ENCODE data around the gene TTL.
"Not testable (repeated sequence)": the region's sequence is repeated elsewhere in the genome, so short reads cannot be mapped to it uniquely, and the experiment has no call there.

The TTL gene

DNA sequence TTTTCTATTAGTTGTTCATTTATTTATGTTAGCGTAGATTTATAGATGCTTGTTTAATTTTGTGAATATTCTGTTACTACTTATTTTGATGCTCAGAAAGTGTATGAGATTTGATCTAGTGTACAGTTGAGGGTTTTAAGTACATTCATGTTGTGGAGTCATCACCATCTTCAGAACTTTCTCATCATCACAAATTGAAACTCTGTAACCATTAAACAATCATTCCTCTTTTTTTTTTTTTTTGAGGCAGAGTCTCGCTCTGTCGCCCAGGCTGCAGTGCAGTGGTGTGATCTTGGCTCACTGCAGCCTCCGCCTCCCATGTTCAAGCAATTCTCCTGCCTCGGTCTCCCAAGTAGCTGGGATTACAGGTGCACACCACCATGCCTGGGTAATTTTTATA, 84.6 kb downstream of the TTL start:
- not testable (repeated sequence) for H3K4me1 ChIP-seq (ENCODE audit: insufficient read depth, low read length); H3K9ac ChIP-seq (ENCODE audit: low read length); H3K27me3 ChIP-seq (ENCODE audit: control insufficient read depth in 1 of 2, insufficient read depth in 2 of 2, low read length in 2 of 2); H3K27ac ChIP-seq (ENCODE audit: low read depth, low read length); H3K4me3 ChIP-seq (ENCODE audit: low read depth in 1 of 2, low read length in 2 of 2); H3K9me3 ChIP-seq (ENCODE audit: low read length)
- H3K36me3 ChIP-seq (ENCODE audit: insufficient read depth, low read length) = peaks cover 54% of the 10 kb centered on the region

DNA sequence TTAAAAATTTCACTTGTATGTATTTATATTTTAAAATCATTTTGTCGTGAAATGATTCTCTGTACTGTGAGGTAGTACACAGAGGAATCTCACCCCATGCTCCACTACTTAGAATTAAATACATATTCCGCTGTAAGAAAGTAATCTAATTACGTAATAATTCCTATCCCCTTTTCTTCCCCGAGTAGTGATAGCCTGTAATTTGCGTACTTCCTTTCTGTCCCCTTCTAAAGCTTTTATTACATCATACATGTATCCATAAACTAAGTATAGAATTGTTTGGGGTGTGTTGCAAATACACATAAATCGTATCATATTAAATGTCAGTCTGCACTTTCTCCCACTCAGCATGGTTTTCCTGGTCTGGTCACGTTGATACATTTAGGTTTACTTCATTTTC, 90.0 kb downstream of the TTL start:
- no peak overlapping the region for H3K9ac ChIP-seq (ENCODE audit: low read length)
- peaks cover 61% of the 10 kb centered on the region for H3K36me3 ChIP-seq (ENCODE audit: insufficient read depth, low read length)
- peaks cover 6% of the 10 kb centered on the region for H3K9me3 ChIP-seq (ENCODE audit: low read length)
- H3K27ac ChIP-seq (ENCODE audit: low read depth, low read length) = no peak overlapping the region
- H3K4me1 ChIP-seq (ENCODE audit: insufficient read depth, low read length) = no peaks in the 10 kb centered on the region
- H3K27me3 ChIP-seq (ENCODE audit: control insufficient read depth in 1 of 2, insufficient read depth in 2 of 2, low read length in 2 of 2) = no peaks in the 10 kb centered on the region
- H3K4me3 ChIP-seq (ENCODE audit: low read depth in 1 of 2, low read length in 2 of 2) = no peak overlapping the region

DNA sequence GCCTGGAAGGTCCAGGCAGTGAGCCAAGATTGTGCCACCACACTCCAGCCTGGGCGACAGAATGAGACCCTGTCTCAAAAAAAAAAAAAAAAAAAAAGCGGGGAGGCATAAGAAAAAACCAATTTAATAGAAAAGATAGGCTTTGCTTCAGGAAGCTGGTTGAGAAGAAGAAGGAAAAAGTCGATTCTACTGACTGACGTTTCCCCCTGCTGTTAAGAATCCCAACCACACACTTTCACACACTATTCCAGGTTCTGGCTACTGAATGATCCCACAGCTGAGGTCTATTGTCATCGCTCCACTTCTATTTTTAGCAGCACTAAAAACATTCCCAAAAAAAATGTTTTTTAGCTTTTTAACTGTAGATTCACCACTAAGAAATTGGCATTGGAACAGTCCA, 95.8 kb downstream of the TTL start:
- Histone ChIP-seq H3K36me3 (ENCODE audit: insufficient read depth, low read length) (peaks cover 9% of the 10 kb centered on the region), H3K27me3 (ENCODE audit: control insufficient read depth in 1 of 2, insufficient read depth in 2 of 2, low read length in 2 of 2) (no peaks in the 10 kb centered on the region), H3K27ac (ENCODE audit: low read depth, low read length) (no peak overlapping the region), H3K4me3 (ENCODE audit: low read depth in 1 of 2, low read length in 2 of 2) (no peak overlapping the region), H3K9me3 (ENCODE audit: low read length) (no peaks in the 10 kb centered on the region), H3K9ac (ENCODE audit: low read length) (no peak overlapping the region), H3K4me1 (ENCODE audit: insufficient read depth, low read length) (peaks cover 4% of the 10 kb centered on the region)

DNA sequence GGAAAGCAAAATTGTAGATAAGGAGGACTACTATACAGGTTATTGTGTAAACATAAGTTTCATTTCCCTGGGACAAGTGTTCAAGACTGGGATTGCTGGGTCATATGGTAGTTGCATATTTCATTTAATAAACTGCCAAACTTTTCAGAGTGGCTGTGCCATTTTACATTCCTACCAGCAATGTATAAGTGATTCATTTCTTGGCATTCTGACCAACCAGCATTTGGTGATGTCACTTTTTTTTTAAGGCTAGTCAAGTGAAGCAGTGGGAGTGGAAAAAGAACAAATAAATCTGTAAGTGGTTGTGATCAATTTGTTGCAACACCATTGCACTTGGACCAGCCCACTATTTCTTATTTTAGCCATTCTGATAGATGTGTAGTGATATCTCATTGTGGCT, 97.3 kb downstream of the TTL start:
- Histone ChIP-seq H3K9ac (ENCODE audit: low read length) (no peak overlapping the region), H3K27ac (ENCODE audit: low read depth, low read length) (no peak overlapping the region), H3K4me1 (ENCODE audit: insufficient read depth, low read length) (peaks cover 13% of the 10 kb centered on the region), H3K9me3 (ENCODE audit: low read length) (no peaks in the 10 kb centered on the region), H3K4me3 (ENCODE audit: low read depth in 1 of 2, low read length in 2 of 2) (no peak overlapping the region), H3K36me3 (ENCODE audit: insufficient read depth, low read length) (peaks cover 9% of the 10 kb centered on the region), H3K27me3 (ENCODE audit: control insufficient read depth in 1 of 2, insufficient read depth in 2 of 2, low read length in 2 of 2) (no peaks in the 10 kb centered on the region)

GRCh38 chr2:112580084-112580483, 98.1 kb downstream of the TTL start:
- Histone ChIP-seq H3K9me3 (ENCODE audit: low read length) (no peaks in the 10 kb centered on the region), H3K27me3 (ENCODE audit: control insufficient read depth in 1 of 2, insufficient read depth in 2 of 2, low read length in 2 of 2) (no peaks in the 10 kb centered on the region), H3K36me3 (ENCODE audit: insufficient read depth, low read length) (peaks cover 5% of the 10 kb centered on the region), H3K4me3 (ENCODE audit: low read depth in 1 of 2, low read length in 2 of 2) (no peak overlapping the region), H3K27ac (ENCODE audit: low read depth, low read length) (no peak overlapping the region), H3K4me1 (ENCODE audit: insufficient read depth, low read length) (peaks cover 16% of the 10 kb centered on the region), H3K9ac (ENCODE audit: low read length) (no peak overlapping the region)

DNA sequence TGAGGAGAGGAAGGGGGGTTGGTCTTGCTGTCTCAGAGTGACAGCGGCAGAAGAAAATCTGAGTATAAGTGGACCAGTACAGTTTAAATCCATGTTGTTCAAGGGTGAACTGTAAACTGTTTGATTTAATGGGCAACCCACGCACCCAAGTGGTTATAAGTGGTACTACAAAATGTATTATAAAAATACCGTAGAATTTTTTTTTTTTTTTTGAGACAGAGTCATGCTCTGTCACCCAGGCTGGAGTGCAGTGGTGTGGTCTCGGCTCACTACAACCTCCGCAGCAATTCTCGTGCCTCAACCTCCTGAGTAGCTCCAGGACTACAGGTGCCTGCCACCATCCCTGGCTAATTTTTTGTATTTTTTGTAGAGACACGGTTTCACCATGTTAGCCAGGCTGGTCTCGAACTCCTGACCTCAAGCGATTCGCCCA, 100.4 kb downstream of the TTL start:
- Histone ChIP-seq H3K9ac (ENCODE audit: low read length) (no peak overlapping the region), H3K4me1 (ENCODE audit: insufficient read depth, low read length) (peaks cover 23% of the 10 kb centered on the region), H3K9me3 (ENCODE audit: low read length) (no peaks in the 10 kb centered on the region), H3K4me3 (ENCODE audit: low read depth in 1 of 2, low read length in 2 of 2) (no peak overlapping the region), H3K36me3 (ENCODE audit: insufficient read depth, low read length) (peaks cover 9% of the 10 kb centered on the region), H3K27me3 (ENCODE audit: control insufficient read depth in 1 of 2, insufficient read depth in 2 of 2, low read length in 2 of 2) (no peaks in the 10 kb centered on the region), H3K27ac (ENCODE audit: low read depth, low read length) (no peak overlapping the region)

DNA sequence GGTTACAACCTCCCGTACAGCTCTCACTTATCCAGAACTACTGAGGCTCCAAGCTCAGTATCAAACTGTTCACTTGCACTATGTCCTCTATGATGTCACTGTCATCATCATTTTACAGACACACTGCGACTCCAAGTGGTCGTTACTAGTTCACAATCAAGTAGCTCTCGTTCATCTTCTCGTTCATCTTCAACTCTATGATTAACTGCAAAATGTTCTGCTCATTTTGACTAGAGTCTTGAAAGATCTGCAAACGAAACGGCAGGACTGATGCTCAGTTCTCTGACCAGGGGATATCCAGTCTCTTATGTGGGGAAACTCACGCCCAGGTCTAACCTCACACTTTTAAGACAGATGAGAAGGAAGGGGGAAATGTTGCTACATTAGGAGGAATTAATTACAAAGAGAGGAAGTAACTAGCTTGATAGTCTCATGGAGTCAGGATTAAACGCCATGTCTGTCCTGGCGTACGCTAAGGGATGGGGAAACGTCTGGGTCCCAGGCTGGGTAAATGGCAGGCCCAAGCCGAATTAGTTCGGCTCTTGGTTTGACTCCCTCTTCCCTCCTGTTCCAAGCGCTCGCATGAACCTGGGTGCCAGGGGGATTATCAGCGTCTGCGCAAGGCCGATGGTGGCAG, 101.7 kb downstream of the TTL start:
- Histone ChIP-seq H3K36me3 (ENCODE audit: insufficient read depth, low read length) (peaks cover 13% of the 10 kb centered on the region), H3K4me3 (ENCODE audit: low read depth in 1 of 2, low read length in 2 of 2) (peak overlapping the region; percentile 63 to 89), H3K27ac (ENCODE audit: low read depth, low read length) (peak overlapping the region; percentile 90), H3K27me3 (ENCODE audit: control insufficient read depth in 1 of 2, insufficient read depth in 2 of 2, low read length in 2 of 2) (no peaks in the 10 kb centered on the region), H3K4me1 (ENCODE audit: insufficient read depth, low read length) (peaks cover 23% of the 10 kb centered on the region), H3K9me3 (ENCODE audit: low read length) (no peaks in the 10 kb centered on the region), H3K9ac (ENCODE audit: low read length) (peak overlapping the region; percentile 52)

DNA sequence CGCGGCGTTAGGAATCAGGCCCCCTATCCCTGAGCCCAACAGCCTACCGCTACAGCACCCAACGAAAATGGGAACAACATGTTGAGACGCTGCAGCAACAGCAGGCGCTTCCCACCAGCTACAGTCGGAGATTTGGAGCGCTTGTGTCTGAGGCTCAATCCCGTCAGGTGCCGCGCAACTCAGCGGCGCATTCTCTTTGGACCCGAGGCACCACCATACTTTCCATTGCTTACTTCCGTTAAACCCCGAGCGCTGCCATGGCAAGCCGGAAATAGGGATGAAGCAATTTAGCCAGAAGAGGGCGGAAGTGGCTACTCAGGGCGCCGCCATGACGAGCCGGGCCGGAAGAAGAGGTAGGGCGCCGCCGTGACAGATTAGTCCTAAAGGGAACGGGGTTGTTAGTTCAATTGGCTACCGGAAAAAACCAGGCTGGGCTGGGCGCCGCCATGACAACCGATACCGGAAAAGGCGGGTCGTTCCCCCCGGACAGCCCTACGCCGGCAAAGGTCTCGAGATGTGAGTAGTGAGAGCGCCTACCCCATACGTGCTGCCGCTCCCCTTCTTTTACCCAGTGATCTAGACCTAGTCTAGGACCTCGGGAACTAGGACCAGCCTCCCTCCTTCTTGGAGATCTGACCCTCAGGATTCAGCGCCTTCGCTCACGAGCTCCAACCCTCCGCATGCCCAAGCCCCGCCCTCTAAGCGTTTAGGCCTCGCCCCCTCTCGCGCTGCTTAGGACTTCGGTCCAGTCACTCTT, 102.4 kb downstream of the TTL start, which contains the start of gene CHCHD5:
Gene CHCHD5 (plus strand): TSS at position 476 of the 757 bp plus-strand sequence. CDS start 39 bp downstream, at position 515.
- H3K36me3 ChIP-seq (ENCODE audit: insufficient read depth, low read length) = peaks cover 13% of the 10 kb centered on the region
- peak within 1 kb of the TSS; percentile 90 for H3K27ac ChIP-seq (ENCODE audit: low read depth, low read length)
- peak within 1 kb of the TSS; percentile 75 for H3K9ac ChIP-seq (ENCODE audit: low read length)

DNA sequence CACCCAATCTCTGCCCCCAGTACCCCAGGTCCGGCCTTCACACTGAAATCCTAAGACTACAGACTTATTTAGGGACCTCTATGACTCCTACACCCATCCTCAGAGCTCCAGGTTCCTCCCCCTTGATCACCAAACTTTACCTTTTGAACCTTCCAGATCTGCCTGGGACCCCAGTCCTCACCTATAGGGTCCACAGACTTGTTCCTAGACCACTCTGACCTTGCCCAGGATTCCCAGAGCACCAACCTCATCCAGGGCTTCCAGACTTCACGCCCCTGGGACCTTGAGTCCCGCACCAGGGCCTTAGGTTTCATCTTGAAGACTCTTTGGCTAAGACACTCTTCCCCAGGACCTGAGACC, 102.9 kb downstream of the TTL start:
- no peaks in the 10 kb centered on the region for H3K27me3 ChIP-seq (ENCODE audit: control insufficient read depth in 1 of 2, insufficient read depth in 2 of 2, low read length in 2 of 2)
- H3K4me1 ChIP-seq (ENCODE audit: insufficient read depth, low read length) = peaks cover 23% of the 10 kb centered on the region
- H3K9me3 ChIP-seq (ENCODE audit: low read length) = no peaks in the 10 kb centered on the region
- H3K36me3 ChIP-seq (ENCODE audit: insufficient read depth, low read length) = peaks cover 13% of the 10 kb centered on the region
- H3K4me3 ChIP-seq (ENCODE audit: low read depth in 1 of 2, low read length in 2 of 2) = peak overlapping the region; percentile 63 to 89
- peak overlapping the region; percentile 90 for H3K27ac ChIP-seq (ENCODE audit: low read depth, low read length)
- peak overlapping the region; percentile 75 for H3K9ac ChIP-seq (ENCODE audit: low read length)

More for the DNA sequence above, 102.4 kb downstream of the TTL start, which contains the start of gene CHCHD5:
- H3K4me3 ChIP-seq (ENCODE audit: low read depth in 1 of 2, low read length in 2 of 2) = peak within 1 kb of the TSS; percentile 63 to 89
- no peaks in the 10 kb centered on the region for H3K9me3 ChIP-seq (ENCODE audit: low read length)
- H3K4me1 ChIP-seq (ENCODE audit: insufficient read depth, low read length) = peaks cover 23% of the 10 kb centered on the region
- H3K27me3 ChIP-seq (ENCODE audit: control insufficient read depth in 1 of 2, insufficient read depth in 2 of 2, low read length in 2 of 2) = no peaks in the 10 kb centered on the region

- H3K27ac ChIP-seq (ENCODE audit: low read depth, low read length) = peak overlapping the region; percentile 90
- H3K27me3 ChIP-seq (ENCODE audit: control insufficient read depth in 1 of 2, insufficient read depth in 2 of 2, low read length in 2 of 2) = no peaks in the 10 kb centered on the region
- H3K4me3 ChIP-seq (ENCODE audit: low read depth in 1 of 2, low read length in 2 of 2) = peak overlapping the region; percentile 63 to 89
- H3K9me3 ChIP-seq (ENCODE audit: low read length) = no peaks in the 10 kb centered on the region
- peaks cover 23% of the 10 kb centered on the region for H3K4me1 ChIP-seq (ENCODE audit: insufficient read depth, low read length)
- H3K36me3 ChIP-seq (ENCODE audit: insufficient read depth, low read length) = peaks cover 13% of the 10 kb centered on the region
- peak overlapping the region; percentile 75 for H3K9ac ChIP-seq (ENCODE audit: low read length)
Observed at GRCh38 chr2:112585400-112585799, 103.4 kb downstream of the TTL start.

DNA sequence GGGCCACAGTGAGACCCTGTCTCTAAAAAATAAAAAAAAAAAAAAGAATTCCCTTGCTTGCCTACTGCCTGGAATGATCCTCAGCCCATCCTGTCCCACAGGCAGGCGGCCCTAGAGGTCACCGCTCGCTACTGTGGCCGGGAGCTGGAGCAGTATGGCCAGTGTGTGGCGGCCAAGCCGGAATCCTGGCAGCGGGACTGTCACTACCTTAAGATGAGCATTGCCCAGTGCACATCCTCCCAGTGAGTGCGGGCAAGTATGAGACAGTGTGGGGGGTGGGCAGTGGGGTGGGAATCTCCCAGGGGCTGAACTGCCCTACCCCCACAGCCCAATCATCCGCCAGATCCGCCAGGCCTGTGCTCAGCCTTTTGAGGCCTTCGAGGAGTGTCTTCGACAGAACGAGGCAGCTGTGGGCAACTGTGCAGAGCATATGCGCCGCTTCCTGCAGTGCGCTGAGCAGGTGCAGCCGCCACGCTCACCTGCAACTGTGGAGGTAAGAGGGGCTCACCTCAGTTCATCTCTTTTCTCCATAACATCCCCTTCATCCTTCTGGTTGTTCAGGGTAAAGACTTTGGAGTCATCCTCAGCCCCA, 104.0 kb downstream of the TTL start:
- Histone ChIP-seq H3K9ac (ENCODE audit: low read length) (no peak overlapping the region), H3K27me3 (ENCODE audit: control insufficient read depth in 1 of 2, insufficient read depth in 2 of 2, low read length in 2 of 2) (no peaks in the 10 kb centered on the region), H3K4me1 (ENCODE audit: insufficient read depth, low read length) (peaks cover 23% of the 10 kb centered on the region), H3K4me3 (ENCODE audit: low read depth in 1 of 2, low read length in 2 of 2) (no peak overlapping the region), H3K36me3 (ENCODE audit: insufficient read depth, low read length) (peaks cover 13% of the 10 kb centered on the region), H3K9me3 (ENCODE audit: low read length) (no peaks in the 10 kb centered on the region), H3K27ac (ENCODE audit: low read depth, low read length) (no peak overlapping the region)
